H1 (cell line): Measurements from ENCODE around the gene SLC39A13. TPM values are rescaled to one million over a fixed set of nuclear protein-coding genes. Genes with fewer than 3 reads are reported as not detected.

Experiments
- CTCF ChIA-PET: fragments of 300-600 bp; sonication (Branson Sonifier 250); formaldehyde crosslinking; loops from one replicate; lab custom pipeline; 2021; ENCODE audit not compliant: partially characterized antibody; lab: Charles Lee
- POLR2A ChIA-PET: fragments of 300-600 bp; sonication (Branson Sonifier 250); formaldehyde crosslinking; loops from one replicate; lab custom pipeline; 2021; ENCODE audit warnings: inconsistent platforms; ENCODE audit not compliant: partially characterized antibody; lab: Charles Lee
- DNase-seq, 2 experiments: peaks; one replicate each; pipeline versions ENCODE4 v3.0.0 to v3.0.0-alpha.2; 2010 to 2022; ENCODE audit warnings: low spot score in 2 of 2, low read depth in 1 of 2, mixed read lengths in 1 of 2
- FAIRE-seq: peaks from 2 replicates; lab custom pipeline; 2011; peaks lifted over from hg19 to GRCh38; lab: Jason Lieb, UNC
- H2AFZ ChIP-seq: 2 replicates; pipeline ENCODE4 v1.8.1; 2012; ENCODE audit warnings: low read length, inconsistent platforms
- H2AK5ac ChIP-seq: 2 replicates; pipeline ENCODE4 v1.6.1; 2013; ENCODE audit warnings: low read depth, low read length
- H2BK120ac ChIP-seq: replicated peaks from 2 replicates; pipeline ENCODE3; 2013; ENCODE audit warnings: low read depth, low read length, inconsistent platforms
- H2BK12ac ChIP-seq: 2 replicates; pipeline ENCODE4 v1.6.1; 2013; ENCODE audit warnings: low read depth, low read length
- H2BK15ac ChIP-seq: 2 replicates; pipeline ENCODE4 v1.6.1; 2013; ENCODE audit warnings: low read length
- H2BK20ac ChIP-seq: 2 replicates; pipeline ENCODE4 v1.6.1; 2013; ENCODE audit warnings: low read length
- H2BK5ac ChIP-seq: 2 replicates; pipeline ENCODE4 v1.6.1; 2013; ENCODE audit warnings: low read depth, low read length
- H3K14ac ChIP-seq: 2 replicates; pipeline ENCODE4 v1.6.1; 2013; ENCODE audit warnings: inconsistent platforms; ENCODE audit not compliant: insufficient read length
- H3K18ac ChIP-seq: 2 replicates; pipeline ENCODE4 v1.6.1; 2013; ENCODE audit warnings: low read length; ENCODE audit errors: extremely low read depth
- H3K23ac ChIP-seq: 2 replicates; pipeline ENCODE4 v1.6.1; 2013; ENCODE audit warnings: inconsistent platforms; ENCODE audit not compliant: insufficient read length
- H3K23me2 ChIP-seq: 2 replicates; pipeline ENCODE4 v1.6.1; 2013; ENCODE audit warnings: low read depth, low read length
- H3K27ac ChIP-seq: 2 replicates; pipeline ENCODE4 v1.6.1; 2011; ENCODE audit warnings: low read depth, low read length, inconsistent platforms
- H3K27me3 ChIP-seq, 4 experiments: replicated peaks in 1 of 4; 1 replicate in 1 of 4; 2 replicates in 3 of 4; pipeline versions ENCODE4 v1.6.1 to v1.8.1; 2011 to 2013; ENCODE audit warnings: low read length in 3 of 4, mild to moderate bottlenecking in 3 of 4, inconsistent platforms in 2 of 4, mixed read lengths in 2 of 4, moderate library complexity in 1 of 4; ENCODE audit not compliant: control insufficient read depth in 3 of 4, insufficient read depth in 3 of 4; ENCODE audit errors: extremely low read depth in 1 of 4
- H3K36me3 ChIP-seq, 4 experiments: 2 replicates each; pipeline versions ENCODE4 v1.6.1 to v1.8.1; 2011 to 2013; ENCODE audit warnings: mild to moderate bottlenecking in 4 of 4, low read length in 3 of 4, moderate library complexity in 2 of 4, control low read depth in 1 of 4, inconsistent platforms in 1 of 4; ENCODE audit not compliant: insufficient read depth in 4 of 4, control insufficient read depth in 2 of 4
- H3K4ac ChIP-seq: replicated peaks from 2 replicates; pipeline ENCODE3; 2013; ENCODE audit warnings: low read length, low read depth, mixed read lengths, inconsistent platforms; ENCODE audit not compliant: insufficient read length
- H3K4me1 ChIP-seq, 4 experiments: replicated peaks in 1 of 4; 1 replicate in 1 of 4; 2 replicates in 3 of 4; pipeline versions ENCODE4 v1.6.1 to v1.8.1; 2011 to 2013; ENCODE audit warnings: low read length in 3 of 4, inconsistent platforms in 2 of 4, mixed read lengths in 1 of 4; ENCODE audit not compliant: insufficient read depth in 4 of 4, control insufficient read depth in 3 of 4
- H3K4me2 ChIP-seq, 2 experiments: 2 replicates each; pipeline versions ENCODE4 v1.6.1 to v1.8.1; 2011 to 2013; ENCODE audit warnings: low read depth in 2 of 2, low read length in 2 of 2, control low read depth in 1 of 2, inconsistent platforms in 1 of 2, mild to moderate bottlenecking in 1 of 2; ENCODE audit not compliant: insufficient read depth in 1 of 2
- H3K4me3 ChIP-seq, 4 experiments: fragments of 200-600, 300-600 bp in 1 of 4; sonication (generic), shearing (Covaris generic), sonication (Bioruptor Twin) in 1 of 4; 2 replicates each; pipeline versions ENCODE4 v1.5.1 to v1.8.1; 2011 to 2016; ENCODE audit warnings: low read length in 4 of 4, low read depth in 3 of 4, control low read depth in 2 of 4, inconsistent platforms in 2 of 4, mild to moderate bottlenecking in 2 of 4, mixed read lengths in 1 of 4, moderate library complexity in 1 of 4; ENCODE audit not compliant: insufficient read depth in 2 of 4; ENCODE audit errors: extremely low read depth in 1 of 4
- H3K56ac ChIP-seq: replicated peaks from 2 replicates; pipeline ENCODE3; 2013; ENCODE audit warnings: low read depth, mild to moderate bottlenecking, mixed read lengths, low read length, inconsistent platforms; ENCODE audit not compliant: insufficient read length
- H3K79me1 ChIP-seq: 2 replicates; pipeline ENCODE4 v1.6.1; 2013; ENCODE audit warnings: low read depth, low read length, control low read depth
- H3K79me2 ChIP-seq, 2 experiments: 2 replicates each; pipeline versions ENCODE4 v1.6.1 to v1.8.1; 2012 to 2013; ENCODE audit warnings: low read length in 2 of 2, mild to moderate bottlenecking in 2 of 2, inconsistent platforms in 1 of 2; ENCODE audit not compliant: insufficient read depth in 2 of 2, control insufficient read depth in 1 of 2
- H3K9ac ChIP-seq, 4 experiments: replicated peaks in 1 of 4; 1 replicate in 1 of 4; 2 replicates in 3 of 4; pipeline versions ENCODE4 v1.6.1 to v1.8.1; 2011 to 2013; ENCODE audit warnings: low read depth in 3 of 4, low read length in 3 of 4, control low read depth in 2 of 4, mild to moderate bottlenecking in 2 of 4, moderate library complexity in 2 of 4, inconsistent platforms in 1 of 4; ENCODE audit errors: extremely low read depth in 1 of 4
- H3K9me3 ChIP-seq, 2 experiments: 2 replicates each; pipeline versions ENCODE4 v1.6.1 to v1.8.1; 2012 to 2013; ENCODE audit warnings: mild to moderate bottlenecking in 2 of 2, moderate library complexity in 2 of 2, control low read depth in 1 of 2, inconsistent platforms in 1 of 2, low read depth in 1 of 2, low read length in 1 of 2, mixed read lengths in 1 of 2; ENCODE audit not compliant: insufficient read depth in 2 of 2
- H4K20me1 ChIP-seq, 2 experiments: replicated peaks in 1 of 2; 2 replicates each; pipeline versions ENCODE3 to v1.8.1; 2011 to 2013; ENCODE audit warnings: inconsistent platforms in 2 of 2, low read length in 2 of 2, mild to moderate bottlenecking in 1 of 2; ENCODE audit not compliant: insufficient read depth in 2 of 2, control insufficient read depth in 1 of 2
- H4K5ac ChIP-seq: 2 replicates; pipeline ENCODE4 v1.6.1; 2013; ENCODE audit warnings: low read length, low read depth, mixed read lengths, inconsistent platforms; ENCODE audit not compliant: insufficient read length
- H4K8ac ChIP-seq: 2 replicates; pipeline ENCODE4 v1.8.0; 2013; ENCODE audit warnings: mild to moderate bottlenecking, moderate library complexity, low read length, inconsistent platforms; ENCODE audit not compliant: insufficient read depth; ENCODE audit errors: extremely low read depth
- H4K91ac ChIP-seq: replicated peaks from 2 replicates; pipeline ENCODE3; 2013; ENCODE audit warnings: low read length, mixed read lengths, inconsistent platforms; ENCODE audit not compliant: insufficient read length
- BACH1 ChIP-seq: IDR thresholded peaks from 2 replicates; pipeline ENCODE4 v1.6.1; 2012; ENCODE audit warnings: low read length, improper control_type of control experiment
- BCL11A ChIP-seq, 2 experiments: IDR thresholded peaks; one replicate each; pipeline ENCODE4 v1.6.1; 2011; ENCODE audit warnings: low read depth in 2 of 2, low read length in 2 of 2, mild to moderate bottlenecking in 2 of 2
- GTF2F1 ChIP-seq: IDR thresholded peaks from 2 replicates; pipeline ENCODE4 v1.6.1; 2012; ENCODE audit warnings: low read depth, low read length, improper control_type of control experiment, borderline replicate concordance
- HDAC2 ChIP-seq, 2 experiments: fragments of 300-600 bp in 1 of 2; sonication (generic) in 1 of 2; IDR thresholded peaks; 2 replicates each; pipeline ENCODE4 v1.6.1; 2011 to 2012; ENCODE audit warnings: low read depth in 2 of 2, low read length in 2 of 2, mild to moderate bottlenecking in 2 of 2, moderate library complexity in 2 of 2, borderline replicate concordance in 1 of 2, inconsistent platforms in 1 of 2
- JUN ChIP-seq: IDR thresholded peaks from 2 replicates; pipeline ENCODE4 v1.6.1; 2011; ENCODE audit warnings: low read depth, mild to moderate bottlenecking, improper control_type of control experiment, low read length
- KDM1A ChIP-seq: fragments of 200-600, 300-600 bp; sonication (generic); IDR thresholded peaks from 2 replicates; pipeline ENCODE4 v1.7.1; 2016; ENCODE audit warnings: mild to moderate bottlenecking, low read length, borderline replicate concordance
- RNF2 ChIP-seq: fragments of 200-900, 300-1000 bp; sonication (generic); IDR thresholded peaks from 2 replicates; pipeline ENCODE4 v1.7.1; 2016; ENCODE audit warnings: borderline replicate concordance, low read depth, mild to moderate bottlenecking, antibody characterized with exemption, low read length; ENCODE audit not compliant: poor library complexity, severe bottlenecking; ENCODE audit errors: missing control alignments
- SIX5 ChIP-seq: IDR thresholded peaks from 2 replicates; pipeline ENCODE4 v1.6.1; 2011; ENCODE audit warnings: mild to moderate bottlenecking, low read depth, low read length
- SUZ12 ChIP-seq: fragments of 200-600 bp; sonication (generic); IDR thresholded peaks from 2 replicates; pipeline ENCODE4 v1.6.1; 2012; ENCODE audit warnings: mild to moderate bottlenecking, inconsistent platforms, low read length, moderate library complexity, mixed read lengths
- TEAD4 ChIP-seq: IDR thresholded peaks from 2 replicates; pipeline ENCODE4 v1.6.1; 2012; ENCODE audit warnings: low read depth, low read length, inconsistent platforms, mixed read lengths
- WGBS, 2 experiments: shearing (Covaris generic) in 1 of 2; methylation state at CpG; one replicate each; pipeline versions ENCODE4 v1.1.6 to v1.1.7; 2013 to 2015; ENCODE audit warnings: low lambda C conversion rate in 2 of 2, mixed read lengths in 2 of 2, inconsistent platforms in 1 of 2, low coverage in 1 of 2, missing lambda C conversion rate in 1 of 2; ENCODE audit not compliant: insufficient replicate concordance in 2 of 2, insufficient coverage in 1 of 2, insufficient read length in 1 of 2; ENCODE audit errors: extremely low coverage in 1 of 2, missing lambda C conversion rate in 1 of 2; 5-methylcytosine and 5-hydroxymethylcytosine counted together
- polyA plus RNA-seq, 7 experiments: library from polyadenylated mRNA; depleted of rRNA in 3 of 7; stranded (reverse) in 5 of 7; unstranded in 2 of 7; fragments of >200 nt in 5 of 7; fragments of 200-250 nt in 2 of 7; gene quantifications; 1 replicate in 5 of 7; 2 replicates in 1 of 7; 4 replicates in 1 of 7; pipeline versions ENCODE4 v1.2.1 to v1.2.3, GENCODE V29; 2011 to 2013; ENCODE audit warnings: missing spikeins in 2 of 7, mixed read lengths in 2 of 7
- total RNA-seq: library from RNA; stranded (reverse); fragmentation: NEBNext Ultra II Directional; extraction: Animal tissue kit (Norgen Biotek cat#: 25700); gene quantifications from 2 replicates; pipeline ENCODE4 v1.2.1, GENCODE V29; 2021
- TF ChIP-seq, protein P1 (sequence below): IDR thresholded peaks from 2 replicates; pipeline ENCODE4 v1.6.1; 2011; ENCODE audit warnings: low read length, improper control_type of control experiment

The SLC39A13 gene
- total and polyA plus RNA-seq, 2 of the 8 experiments (the other 6 are each of a cell fraction or from before 2014, with no cell fraction given) = 23.2 to 30.0 TPM

DNA sequence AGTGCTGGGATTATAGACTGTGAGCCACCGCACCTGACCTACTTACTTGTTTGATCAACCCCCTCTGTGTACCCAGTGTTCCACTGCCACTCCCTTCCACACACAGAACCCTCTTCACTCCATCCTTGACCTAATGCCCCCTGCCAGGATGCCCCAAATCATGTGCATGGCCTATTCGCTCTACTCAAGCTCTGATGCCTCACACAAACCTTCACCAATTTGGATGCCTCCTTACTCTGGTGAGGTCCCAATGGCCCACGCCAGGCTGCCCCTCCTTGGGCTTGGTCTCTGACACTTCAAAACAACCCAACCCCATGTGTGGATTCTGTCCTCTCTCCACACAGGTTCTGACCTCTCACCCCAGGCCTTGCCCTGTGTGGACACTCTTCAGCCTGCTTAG, 27.3 kb downstream of the SLC39A13 start:
- DNase-seq = no peak
- FAIRE-seq = no peak

More for the DNA sequence above, 27.3 kb downstream of the SLC39A13 start:
- H2BK12ac ChIP-seq = no peak overlapping the region
- WGBS, 2 experiments = 81% methylated on average over 3 of the region's 3 CpGs; no CpG with 5 or more reads in 1 of the 2 experiments
- H3K27me3 ChIP-seq = no peaks in the 10 kb centered on the region
- no peaks in the 10 kb centered on the region for H3K23me2 ChIP-seq
- H4K20me1 ChIP-seq = no peaks in the 10 kb centered on the region
- H2BK20ac ChIP-seq = no peak overlapping the region
- no peak overlapping the region for H2BK15ac ChIP-seq
- no peak overlapping the region for H3K27ac ChIP-seq
- no peaks in the 10 kb centered on the region for H3K79me2 ChIP-seq
- H2BK120ac ChIP-seq = no peak overlapping the region
- H2AK5ac ChIP-seq = no peak overlapping the region
- H4K5ac ChIP-seq = no peak overlapping the region
- H3K9me3 ChIP-seq = no peaks in the 10 kb centered on the region
- H3K18ac ChIP-seq = no peak overlapping the region
- H3K14ac ChIP-seq = no peak overlapping the region
- H3K4me3 ChIP-seq = no peak overlapping the region
- H2AFZ ChIP-seq = no peak overlapping the region
- H3K9ac ChIP-seq = no peak overlapping the region
- H3K4ac ChIP-seq = no peak overlapping the region
- no peaks in the 10 kb centered on the region for H3K36me3 ChIP-seq
- no peak overlapping the region for H3K4me2 ChIP-seq
- no peak overlapping the region for H3K56ac ChIP-seq
- TF ChIP-seq BCL11A (IDR thresholded peaks at IDR 0.05; ENCODE audit: low read depth in 2 of 2, low read length in 2 of 2) (no peak), HDAC2 (IDR thresholded peaks at IDR 0.05; ENCODE audit: borderline replicate concordance in 1 of 2, low read depth in 2 of 2, low read length in 2 of 2) (no peak), SIX5 (no peak), TEAD4 (no peak), SUZ12 (no peak), GTF2F1 (no peak), RNF2 (no peak), BACH1 (no peak), JUN (no peak), KDM1A (no peak)
- TF ChIP-seq, protein P1, sequence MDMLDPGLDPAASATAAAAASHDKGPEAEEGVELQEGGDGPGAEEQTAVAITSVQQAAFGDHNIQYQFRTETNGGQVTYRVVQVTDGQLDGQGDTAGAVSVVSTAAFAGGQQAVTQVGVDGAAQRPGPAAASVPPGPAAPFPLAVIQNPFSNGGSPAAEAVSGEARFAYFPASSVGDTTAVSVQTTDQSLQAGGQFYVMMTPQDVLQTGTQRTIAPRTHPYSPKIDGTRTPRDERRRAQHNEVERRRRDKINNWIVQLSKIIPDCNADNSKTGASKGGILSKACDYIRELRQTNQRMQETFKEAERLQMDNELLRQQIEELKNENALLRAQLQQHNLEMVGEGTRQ = no peak
- TF ChIP-seq, all 59 proteins: peak for 0
- POLR2A ChIA-PET = interaction anchor here (0.6 to 1.7 kb wide), 3 partner anchors 9 to 285 kb away, joined by 3 to 4 read pairs (median 4); partner anchors contain the start of gene PSMC3
- Histone ChIP-seq H3K23ac (no peak overlapping the region), H3K4me1 (no peaks in the 10 kb centered on the region), H4K8ac (no peak overlapping the region), H4K91ac (no peak overlapping the region), H3K79me1 (no peaks in the 10 kb centered on the region), H2BK5ac (no peak overlapping the region)
- CTCF ChIA-PET = interaction anchor here (0.6 kb wide), 1 partner anchor 8 kb away, joined by 3 read pairs; no protein-coding TSS in a partner anchor
